Suprapubic skin (tissue), 4 donors: ENCODE data around the gene COL18A1. TPM values are rescaled to one million over a fixed set of nuclear protein-coding genes. Genes with fewer than 3 reads are reported as not detected.

Source experiments
- DNase-seq, 2 donors: peaks; one replicate each; pipeline ENCODE4 v3.0.0-alpha.2; 2019; ENCODE audit warnings: low spot score in 2 of 2
- H3K27ac ChIP-seq: fragments of 200-600 bp; sonication (generic); one replicate; pipeline ENCODE4 v1.5.1; 2019
- H3K27me3 ChIP-seq: fragments of 200-600 bp; sonication (generic); one replicate; pipeline ENCODE4 v1.5.1; 2019
- H3K36me3 ChIP-seq: fragments of 200-600 bp; sonication (generic); one replicate; pipeline ENCODE4 v1.5.1; 2019
- H3K4me1 ChIP-seq: fragments of 200-600 bp; sonication (generic); one replicate; pipeline ENCODE4 v1.5.1; 2019
- H3K4me3 ChIP-seq: fragments of 200-600 bp; sonication (generic); one replicate; pipeline ENCODE4 v1.5.1; 2019; ENCODE audit warnings: mild to moderate bottlenecking
- H3K9me3 ChIP-seq: fragments of 200-600 bp; sonication (generic); one replicate; pipeline ENCODE4 v1.5.1; 2019
- CTCF ChIP-seq, 2 donors: fragments of 200-600 bp in 1 of 2; fragments of 450-650 bp in 1 of 2; sonication (generic) in 1 of 2; IDR thresholded peaks; one replicate each; pipeline ENCODE4 v1.5.1; 2016 to 2019; ENCODE audit warnings: antibody characterized with exemption in 2 of 2, mild to moderate bottlenecking in 1 of 2, moderate library complexity in 1 of 2
- EP300 ChIP-seq: sonication (generic); formaldehyde crosslinking; IDR thresholded peaks from one replicate; pipeline ENCODE4 v1.6.1; 2017; ENCODE audit warnings: antibody characterized with exemption
- POLR2A ChIP-seq, 2 donors: fragments of 450-650 bp; IDR thresholded peaks; one replicate each; pipeline ENCODE4 v1.6.1; 2017; ENCODE audit warnings: antibody characterized with exemption in 2 of 2, mild to moderate bottlenecking in 2 of 2, moderate library complexity in 2 of 2
- POLR2AphosphoS5 ChIP-seq, 3 donors: sonication (generic); formaldehyde crosslinking; IDR thresholded peaks; one replicate each; pipeline ENCODE4 v1.6.1; 2017; ENCODE audit warnings: antibody characterized with exemption in 3 of 3
- WGBS: methylation state at CpG from one replicate; pipeline ENCODE4 v1.1.5; 2018; 5-methylcytosine and 5-hydroxymethylcytosine counted together
- total RNA-seq, 4 donors: library from RNA; depleted of rRNA; stranded (reverse); fragments of >200 nt; gene quantifications; one replicate each; pipeline ENCODE4 v1.1.0, GENCODE V29; 2016

COL18A1 gene
- total RNA-seq, 4 donors from 2014 or later: 71.9 to 157 (median 101) TPM

- no peaks in the 10 kb centered on the region for H3K36me3 ChIP-seq
- no peaks in the 10 kb centered on the region for H3K9me3 ChIP-seq
- H3K4me3 ChIP-seq: no peak overlapping the region
- H3K27me3 ChIP-seq: no peaks in the 10 kb centered on the region
- WGBS: 76% methylated on average over 12 of the region's 15 CpGs
- H3K27ac ChIP-seq: no peak overlapping the region
- peak; percentile 55 to 65 for DNase-seq
- TF ChIP-seq POLR2A (IDR thresholded peaks at IDR 0.05) (no peak), POLR2AphosphoS5 (IDR thresholded peaks at IDR 0.05) (no peak), EP300 (no peak), CTCF (IDR thresholded peaks at IDR 0.05) (no peak)
- H3K4me1 ChIP-seq: peaks cover 10% of the 10 kb centered on the region
These were observed 144.9 kb downstream of the COL18A1 start for GRCh38 chr21:45549626-45550463.

GRCh38 chr21:45550522-45551210, 145.7 kb downstream of the COL18A1 start:
- peaks cover 14% of the 10 kb centered on the region for H3K4me1 ChIP-seq
- H3K27ac ChIP-seq: peak overlapping the region; percentile 29
- no peak overlapping the region for H3K4me3 ChIP-seq
- H3K36me3 ChIP-seq: no peaks in the 10 kb centered on the region
- WGBS: 58% methylated on average over 17 of the region's 17 CpGs
- peaks cover 4% of the 10 kb centered on the region for H3K27me3 ChIP-seq
- TF ChIP-seq CTCF (IDR thresholded peaks at IDR 0.05) (no peak), POLR2AphosphoS5 (IDR thresholded peaks at IDR 0.05) (no peak), EP300 (no peak), POLR2A (IDR thresholded peaks at IDR 0.05) (no peak)
- peak; percentile 59 to 70 for DNase-seq
- no peaks in the 10 kb centered on the region for H3K9me3 ChIP-seq

- TF ChIP-seq CTCF (IDR thresholded peaks at IDR 0.05) (no peak), POLR2A (IDR thresholded peaks at IDR 0.05) (no peak)
- H3K4me3 ChIP-seq: no peak overlapping the region
- H3K27ac ChIP-seq: no peak overlapping the region
- H3K27me3 ChIP-seq: peaks cover 11% of the 10 kb centered on the region
- 53% methylated on average over 8 of the region's 8 CpGs for WGBS
- H3K4me1 ChIP-seq: peaks cover 20% of the 10 kb centered on the region
- H3K36me3 ChIP-seq: no peaks in the 10 kb centered on the region
- H3K9me3 ChIP-seq: no peaks in the 10 kb centered on the region
- DNase-seq: peak; percentile 46 to 64
These were observed 146.4 kb downstream of the COL18A1 start for GRCh38 chr21:45551316-45551715.

- Histone ChIP-seq H3K27ac (peak overlapping the region; percentile 15), H3K36me3 (no peaks in the 10 kb centered on the region), H3K4me3 (no peak overlapping the region), H3K27me3 (peaks cover 11% of the 10 kb centered on the region), H3K9me3 (no peaks in the 10 kb centered on the region), H3K4me1 (peaks cover 20% of the 10 kb centered on the region)
- WGBS: 87% methylated on average over 28 of the region's 35 CpGs
- TF ChIP-seq POLR2A (IDR thresholded peaks at IDR 0.05): no peak
- TF ChIP-seq CTCF (IDR thresholded peaks at IDR 0.05): no peak
- TF ChIP-seq EP300: no peak
- no peak for TF ChIP-seq POLR2AphosphoS5 (IDR thresholded peaks at IDR 0.05)
- peak; percentile 60 to 75 for DNase-seq
These were observed 147.1 kb downstream of the COL18A1 start for GRCh38 chr21:45551783-45552695.
